ENCODE measurements around the gene DUSP16. TPM values are rescaled to one million over a fixed set of nuclear protein-coding genes. Genes with fewer than 3 reads are reported as not detected.

Gene DUSP16
- total and polyA plus RNA-seq, 2 of the 8 experiments (the other 6 are each of a cell fraction or from before 2014, with no cell fraction given), result 31.6 to 55.9 TPM

DNA sequence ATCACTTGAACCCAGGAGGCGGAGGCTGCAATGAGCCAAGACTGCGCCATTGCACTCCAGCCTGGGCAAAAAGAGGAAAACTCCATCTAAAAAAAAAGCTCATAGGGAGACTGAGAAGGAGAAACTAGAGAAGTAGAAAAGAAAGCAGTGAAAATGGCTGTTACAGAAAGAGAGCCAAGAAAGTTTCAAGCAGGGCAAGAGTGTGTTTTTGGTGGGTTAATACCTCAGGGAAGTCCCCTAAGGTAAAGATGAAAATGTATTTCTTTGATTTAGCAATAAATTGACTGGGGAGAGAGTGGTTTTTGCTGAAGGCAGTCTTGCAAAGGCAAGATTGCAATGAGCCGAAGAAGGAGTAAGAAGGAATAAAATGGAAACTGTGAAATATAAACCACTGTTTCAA lies 10.0 kb upstream of the DUSP16 start:
- Histone ChIP-seq H3K9ac (replicated peaks in 1 of 4; ENCODE audit: extremely low read depth in 1 of 4, low read depth in 3 of 4, low read length in 3 of 4) (no peak overlapping the region), H3K56ac (replicated peaks; ENCODE audit: insufficient read length, low read depth, low read length) (no peak overlapping the region), H3K4me2 (ENCODE audit: insufficient read depth in 1 of 2, low read depth in 2 of 2, low read length in 2 of 2) (no peak overlapping the region), H3K23ac (ENCODE audit: insufficient read length) (no peak overlapping the region), H3K4ac (replicated peaks; ENCODE audit: insufficient read length, low read depth, low read length) (no peak overlapping the region), H3K79me2 (ENCODE audit: control insufficient read depth in 1 of 2, insufficient read depth in 2 of 2, low read length in 2 of 2) (no peaks in the 10 kb centered on the region), H3K9me3 (ENCODE audit: insufficient read depth in 2 of 2, low read depth in 1 of 2, low read length in 1 of 2) (no peaks in the 10 kb centered on the region), H3K23me2 (ENCODE audit: low read depth, low read length) (no peaks in the 10 kb centered on the region), H2AFZ (ENCODE audit: low read length) (0 out of 2 replicates have a peak overlapping the region, but pooled peaks have one; percentile 72), H2BK5ac (ENCODE audit: low read depth, low read length) (no peak overlapping the region), H2BK12ac (ENCODE audit: low read depth, low read length) (no peak overlapping the region), H3K79me1 (ENCODE audit: low read depth, low read length) (no peaks in the 10 kb centered on the region), H3K14ac (ENCODE audit: insufficient read length) (no peak overlapping the region), H4K8ac (ENCODE audit: extremely low read depth, insufficient read depth, low read length) (no peak overlapping the region), H2BK120ac (replicated peaks; ENCODE audit: low read depth, low read length) (no peak overlapping the region), H3K27me3 (replicated peaks in 1 of 4; ENCODE audit: control insufficient read depth in 3 of 4, extremely low read depth in 1 of 4, insufficient read depth in 3 of 4, low read length in 3 of 4) (no peaks in the 10 kb centered on the region), H3K18ac (ENCODE audit: extremely low read depth, low read length) (no peak overlapping the region), H4K91ac (replicated peaks; ENCODE audit: insufficient read length, low read length) (no peak overlapping the region), H3K27ac (ENCODE audit: low read depth, low read length) (no peak overlapping the region), H2AK5ac (ENCODE audit: low read depth, low read length) (no peak overlapping the region), H4K5ac (ENCODE audit: insufficient read length, low read depth, low read length) (no peak overlapping the region), H3K4me3 (ENCODE audit: extremely low read depth in 1 of 4, insufficient read depth in 2 of 4, low read depth in 3 of 4, low read length in 4 of 4) (no peak overlapping the region), H2BK20ac (ENCODE audit: low read length) (no peak overlapping the region), H4K20me1 (replicated peaks in 1 of 2; ENCODE audit: control insufficient read depth in 1 of 2, insufficient read depth in 2 of 2, low read length in 2 of 2) (no peaks in the 10 kb centered on the region), H3K4me1 (replicated peaks in 1 of 4; ENCODE audit: control insufficient read depth in 3 of 4, insufficient read depth in 4 of 4, low read length in 3 of 4) (no peaks in the 10 kb centered on the region), H2BK15ac (ENCODE audit: low read length) (no peak overlapping the region), H3K36me3 (ENCODE audit: control insufficient read depth in 2 of 4, insufficient read depth in 4 of 4, low read length in 3 of 4) (no peaks in the 10 kb centered on the region)
- FAIRE-seq, result no peak
- WGBS, 2 experiments (ENCODE audit: extremely low coverage in 1 of 2, insufficient coverage in 1 of 2, insufficient read length in 1 of 2, insufficient replicate concordance in 2 of 2, low coverage in 1 of 2, low lambda C conversion rate in 2 of 2, missing lambda C conversion rate in 1 of 2), result 93% methylated on average over 2 of the region's 3 CpGs; no CpG with 5 or more reads in 1 of the 2 experiments
- DNase-seq (ENCODE audit: low read depth in 1 of 2, low spot score in 2 of 2), result no peak
- ChIA-PET CTCF (ENCODE audit: partially characterized antibody) (interaction anchor here (0.7 to 2.8 kb wide), 4 partner anchors 9 to 141 kb away, joined by 3 to 13 read pairs (median 6); partner anchors contain the start of gene DUSP16), POLR2A (ENCODE audit: partially characterized antibody) (interaction anchor here (0.6 to 1.0 kb wide), 2 partner anchors 10 to 641 kb away, joined by 3 read pairs; partner anchors contain the start of gene DUSP16)
- TF ChIP-seq YY1 (IDR thresholded peaks at IDR 0.05; ENCODE audit: low read depth, low read length), result no peak
- TF ChIP-seq BRCA1 (IDR thresholded peaks at IDR 0.05; ENCODE audit: low read depth, low read length), result no peak
- TF ChIP-seq SAP30 (IDR thresholded peaks at IDR 0.05; ENCODE audit: insufficient read depth, insufficient replicate concordance, low read length), result no peak
- no peak for TF ChIP-seq RBBP5 (IDR thresholded peaks at IDR 0.05; ENCODE audit: borderline replicate concordance, low read depth, low read length)
- no peak for TF ChIP-seq SRF (IDR thresholded peaks at IDR 0.05; ENCODE audit: low read depth, low read length)
- TF ChIP-seq POLR2A (IDR thresholded peaks at IDR 0.05; ENCODE audit: control extremely low read depth in 1 of 2, low read depth in 2 of 2, low read length in 2 of 2), result no peak
- no peak for TF ChIP-seq CEBPB (IDR thresholded peaks at IDR 0.05; ENCODE audit: low read depth, low read length)
- TF ChIP-seq, protein P1, sequence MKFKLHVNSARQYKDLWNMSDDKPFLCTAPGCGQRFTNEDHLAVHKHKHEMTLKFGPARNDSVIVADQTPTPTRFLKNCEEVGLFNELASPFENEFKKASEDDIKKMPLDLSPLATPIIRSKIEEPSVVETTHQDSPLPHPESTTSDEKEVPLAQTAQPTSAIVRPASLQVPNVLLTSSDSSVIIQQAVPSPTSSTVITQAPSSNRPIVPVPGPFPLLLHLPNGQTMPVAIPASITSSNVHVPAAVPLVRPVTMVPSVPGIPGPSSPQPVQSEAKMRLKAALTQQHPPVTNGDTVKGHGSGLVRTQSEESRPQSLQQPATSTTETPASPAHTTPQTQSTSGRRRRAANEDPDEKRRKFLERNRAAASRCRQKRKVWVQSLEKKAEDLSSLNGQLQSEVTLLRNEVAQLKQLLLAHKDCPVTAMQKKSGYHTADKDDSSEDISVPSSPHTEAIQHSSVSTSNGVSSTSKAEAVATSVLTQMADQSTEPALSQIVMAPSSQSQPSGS (IDR thresholded peaks at IDR 0.05; ENCODE audit: low read length), result no peak
- TF ChIP-seq SP1 (IDR thresholded peaks at IDR 0.05; ENCODE audit: low read depth, low read length), result no peak
- TF ChIP-seq JUND (IDR thresholded peaks at IDR 0.05; ENCODE audit: low read length), result no peak
- TF ChIP-seq ZNF274 (IDR thresholded peaks at IDR 0.05; ENCODE audit: borderline replicate concordance, extremely low read depth, low read length), result no peak
- TF ChIP-seq, protein P2, sequence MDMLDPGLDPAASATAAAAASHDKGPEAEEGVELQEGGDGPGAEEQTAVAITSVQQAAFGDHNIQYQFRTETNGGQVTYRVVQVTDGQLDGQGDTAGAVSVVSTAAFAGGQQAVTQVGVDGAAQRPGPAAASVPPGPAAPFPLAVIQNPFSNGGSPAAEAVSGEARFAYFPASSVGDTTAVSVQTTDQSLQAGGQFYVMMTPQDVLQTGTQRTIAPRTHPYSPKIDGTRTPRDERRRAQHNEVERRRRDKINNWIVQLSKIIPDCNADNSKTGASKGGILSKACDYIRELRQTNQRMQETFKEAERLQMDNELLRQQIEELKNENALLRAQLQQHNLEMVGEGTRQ (IDR thresholded peaks at IDR 0.05; ENCODE audit: low read length), result no peak
